KMS-11 (cell line): ENCODE data around the gene POTEB.
"Not testable (repeated sequence)": the region's sequence is repeated elsewhere in the genome, so short reads cannot be mapped to it uniquely, and the experiment has no call there.

Experiments used
- H2AFZ ChIP-seq: fragments of 200-600 bp; sonication (generic); 2 replicates; pipeline ENCODE4 v1.6.1; 2016; ENCODE audit warnings: antibody characterized with exemption, mixed run types, low read depth
- H3K27ac ChIP-seq: fragments of 200-600 bp; sonication (generic); 2 replicates; pipeline ENCODE4 v1.6.1; 2016; ENCODE audit warnings: mild to moderate bottlenecking, mixed run types
- H3K27me3 ChIP-seq: fragments of 200-600 bp; sonication (generic); 2 replicates; pipeline ENCODE4 v1.6.1; 2017; ENCODE audit warnings: mild to moderate bottlenecking, low read depth, mixed run types, moderate library complexity; ENCODE audit not compliant: insufficient read depth
- H3K36me3 ChIP-seq: fragments of 200-600 bp; sonication (generic); 2 replicates; pipeline ENCODE4 v1.6.1; 2017; ENCODE audit warnings: mild to moderate bottlenecking, mixed run types; ENCODE audit not compliant: insufficient read depth
- H3K4me1 ChIP-seq: fragments of 200-600 bp; sonication (generic); 2 replicates; pipeline ENCODE4 v1.6.1; 2016; ENCODE audit warnings: mild to moderate bottlenecking, low read depth, mixed run types; ENCODE audit not compliant: poor library complexity, severe bottlenecking
- H3K4me2 ChIP-seq: fragments of 200-600 bp; sonication (generic); 2 replicates; pipeline ENCODE4 v1.7.0; 2016; ENCODE audit warnings: mild to moderate bottlenecking, mixed run types
- H3K4me3 ChIP-seq: fragments of 200-600 bp; sonication (generic); IDR thresholded peaks from 2 replicates; pipeline ENCODE4 v1.6.1; 2017; ENCODE audit warnings: low read depth, low read length, mixed read lengths; ENCODE audit not compliant: insufficient read depth
- H3K79me2 ChIP-seq: fragments of 200-600 bp; sonication (generic); 2 replicates; pipeline ENCODE4 v1.6.1; 2016; ENCODE audit warnings: low read depth, mixed run types; ENCODE audit not compliant: insufficient read depth
- H3K9ac ChIP-seq: fragments of 200-600 bp; sonication (generic); 2 replicates; pipeline ENCODE4 v1.6.1; 2016; ENCODE audit warnings: mild to moderate bottlenecking, mixed run types
- H4K20me1 ChIP-seq: fragments of 200-600 bp; sonication (generic); 2 replicates; pipeline ENCODE4 v1.6.1; 2016; ENCODE audit warnings: mild to moderate bottlenecking, mixed run types; ENCODE audit not compliant: insufficient read depth

POTEB gene

GRCh38 chr15:21877635-21878034 lies at the start of gene POTEB:
TSS of gene POTEB (minus strand) at chr15:21877735. CDS start at chr15:21877246, 489 bp downstream.
- H2AFZ ChIP-seq, H3K27ac ChIP-seq, H3K36me3 ChIP-seq, H4K20me1 ChIP-seq, H3K4me2 ChIP-seq, H3K9ac ChIP-seq, H3K79me2 ChIP-seq, H3K4me3 ChIP-seq, H3K27me3 ChIP-seq, H3K4me1 ChIP-seq: not testable (repeated sequence)

- not testable (repeated sequence) for H3K4me3 ChIP-seq, H2AFZ ChIP-seq, H3K27me3 ChIP-seq, H3K4me2 ChIP-seq, H3K4me1 ChIP-seq, H3K9ac ChIP-seq, H4K20me1 ChIP-seq, H3K27ac ChIP-seq, H3K79me2 ChIP-seq, H3K36me3 ChIP-seq
Observed at GRCh38 chr15:21890955-21891354, 13.4 kb upstream of the POTEB start.

- H3K9ac ChIP-seq, H3K27me3 ChIP-seq, H3K36me3 ChIP-seq, H3K4me3 ChIP-seq, H3K27ac ChIP-seq, H3K79me2 ChIP-seq, H4K20me1 ChIP-seq, H3K4me2 ChIP-seq, H2AFZ ChIP-seq, H3K4me1 ChIP-seq: not testable (repeated sequence)
Observed at GRCh38 chr15:21889542-21889941, 12.0 kb upstream of the POTEB start.

GRCh38 chr15:21838831-21839230 lies 38.7 kb downstream of the POTEB start:
- not testable (repeated sequence) for H3K27ac ChIP-seq, H4K20me1 ChIP-seq, H3K27me3 ChIP-seq, H3K4me2 ChIP-seq, H2AFZ ChIP-seq, H3K79me2 ChIP-seq, H3K36me3 ChIP-seq, H3K9ac ChIP-seq, H3K4me3 ChIP-seq, H3K4me1 ChIP-seq
